IPS DF 6.9 (cell line): Measurements from ENCODE around the gene TM7SF2.

Experiments used
- DNase-seq: peaks from one replicate; pipeline ENCODE4 v3.0.0-alpha.2; 2013; ENCODE audit warnings: low read depth, low spot score
- H3K27ac ChIP-seq: one replicate; pipeline ENCODE4 v1.5.1; 2013; ENCODE audit warnings: low read length, control low read depth
- H3K27me3 ChIP-seq: 2 replicates; pipeline ENCODE4 v1.6.1; 2013; ENCODE audit warnings: mild to moderate bottlenecking, low read length; ENCODE audit not compliant: control insufficient read depth, insufficient read depth
- H3K36me3 ChIP-seq: 2 replicates; pipeline ENCODE4 v1.6.1; 2013; ENCODE audit warnings: low read length; ENCODE audit not compliant: control insufficient read depth, insufficient read depth
- H3K4me1 ChIP-seq: 2 replicates; pipeline ENCODE4 v1.6.1; 2013; ENCODE audit warnings: low read length; ENCODE audit not compliant: control insufficient read depth, insufficient read depth
- H3K4me3 ChIP-seq: 2 replicates; pipeline ENCODE4 v1.5.1; 2013; ENCODE audit warnings: mild to moderate bottlenecking, low read length
- H3K9me3 ChIP-seq: 2 replicates; pipeline ENCODE4 v1.6.1; 2013; ENCODE audit warnings: low read length, inconsistent platforms; ENCODE audit not compliant: control insufficient read depth, insufficient read depth
- WGBS: extraction: QIAGEN DNeasy Blood & Tissue Kit; methylation state at CpG from one replicate; pipeline ENCODE4 v1.1.7; 2013; ENCODE audit warnings: mixed read lengths, missing lambda C conversion rate; ENCODE audit not compliant: insufficient read length, insufficient coverage; 5-methylcytosine and 5-hydroxymethylcytosine counted together

Gene TM7SF2

DNA sequence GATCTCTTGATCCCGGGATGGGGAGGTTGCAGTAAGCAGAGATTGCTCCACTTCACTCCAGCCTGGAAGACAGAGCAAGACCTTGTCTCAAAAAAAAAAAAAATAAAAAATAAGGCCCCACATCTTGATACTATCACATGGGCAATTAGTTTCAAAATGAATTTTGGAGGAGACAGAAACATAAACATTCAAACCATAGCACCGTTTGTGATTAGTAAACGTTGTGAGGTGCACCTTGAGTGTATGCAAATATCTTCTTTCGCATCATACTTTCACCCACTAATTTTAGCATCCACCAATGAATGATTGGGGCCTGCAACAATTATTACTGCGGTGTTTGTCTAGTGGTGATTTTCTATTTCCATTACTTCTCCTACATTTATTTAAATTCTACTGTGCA is 47.3 kb downstream of the TM7SF2 start:
- H3K36me3 ChIP-seq, result no peaks in the 10 kb centered on the region
- no peak overlapping the region for H3K4me3 ChIP-seq
- no peaks in the 10 kb centered on the region for H3K9me3 ChIP-seq
- no peak for DNase-seq
- no peaks in the 10 kb centered on the region for H3K27me3 ChIP-seq
- no CpG with 5 or more reads among the region's 5 CpGs for WGBS
- H3K27ac ChIP-seq, result no peak overlapping the region
- no peaks in the 10 kb centered on the region for H3K4me1 ChIP-seq

DNA sequence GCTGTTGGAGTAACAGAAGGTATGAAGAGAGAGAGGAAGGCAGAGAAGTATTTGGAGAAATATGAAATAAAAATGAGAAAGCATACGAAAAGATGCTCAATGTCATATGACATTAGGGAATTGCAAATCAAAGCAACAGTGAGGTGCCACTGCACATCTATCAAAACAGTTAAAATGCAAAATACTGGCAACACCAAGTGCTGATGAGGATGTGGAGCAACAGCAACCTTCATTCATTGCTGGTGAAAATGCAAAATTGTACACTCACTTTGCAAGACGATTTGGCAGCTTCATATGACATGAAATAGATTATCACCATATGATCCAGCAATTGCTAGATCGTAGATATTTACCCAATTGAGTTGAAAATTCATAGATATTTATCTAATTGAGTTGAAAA is 49.0 kb downstream of the TM7SF2 start:
- H3K4me3 ChIP-seq, result no peak overlapping the region
- H3K9me3 ChIP-seq, result no peaks in the 10 kb centered on the region
- no peak overlapping the region for H3K27ac ChIP-seq
- H3K36me3 ChIP-seq, result no peaks in the 10 kb centered on the region
- no CpG with 5 or more reads among the region's 3 CpGs for WGBS
- no peaks in the 10 kb centered on the region for H3K4me1 ChIP-seq
- no peaks in the 10 kb centered on the region for H3K27me3 ChIP-seq
- no peak for DNase-seq

DNA sequence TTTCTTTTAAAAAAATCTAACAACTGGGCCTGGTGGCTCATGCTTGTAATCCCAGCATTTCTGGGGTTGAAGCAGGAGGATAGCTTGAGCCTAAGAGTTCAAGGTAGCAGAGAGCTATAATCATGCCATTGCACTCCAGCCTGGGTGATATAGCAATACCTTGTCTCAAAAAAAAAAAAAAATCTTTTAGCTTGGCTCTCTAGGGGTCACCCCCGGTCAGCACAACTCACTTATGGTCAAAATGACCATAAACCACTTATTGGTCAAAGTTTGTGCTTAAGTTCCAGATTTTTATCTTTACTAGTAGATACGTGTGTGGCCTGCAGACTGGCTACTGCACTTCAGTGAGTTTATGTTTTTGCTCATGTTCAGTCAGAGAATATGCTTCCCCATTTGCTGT is 52.0 kb downstream of the TM7SF2 start:
- H3K9me3 ChIP-seq, result no peaks in the 10 kb centered on the region
- no CpG with 5 or more reads among the region's 2 CpGs for WGBS
- no peak overlapping the region for H3K27ac ChIP-seq
- no peaks in the 10 kb centered on the region for H3K36me3 ChIP-seq
- DNase-seq, result no peak
- no peaks in the 10 kb centered on the region for H3K4me1 ChIP-seq
- H3K4me3 ChIP-seq, result no peak overlapping the region
- H3K27me3 ChIP-seq, result no peaks in the 10 kb centered on the region
